Measurements from ENCODE around the gene SLC6A7.

DNA sequence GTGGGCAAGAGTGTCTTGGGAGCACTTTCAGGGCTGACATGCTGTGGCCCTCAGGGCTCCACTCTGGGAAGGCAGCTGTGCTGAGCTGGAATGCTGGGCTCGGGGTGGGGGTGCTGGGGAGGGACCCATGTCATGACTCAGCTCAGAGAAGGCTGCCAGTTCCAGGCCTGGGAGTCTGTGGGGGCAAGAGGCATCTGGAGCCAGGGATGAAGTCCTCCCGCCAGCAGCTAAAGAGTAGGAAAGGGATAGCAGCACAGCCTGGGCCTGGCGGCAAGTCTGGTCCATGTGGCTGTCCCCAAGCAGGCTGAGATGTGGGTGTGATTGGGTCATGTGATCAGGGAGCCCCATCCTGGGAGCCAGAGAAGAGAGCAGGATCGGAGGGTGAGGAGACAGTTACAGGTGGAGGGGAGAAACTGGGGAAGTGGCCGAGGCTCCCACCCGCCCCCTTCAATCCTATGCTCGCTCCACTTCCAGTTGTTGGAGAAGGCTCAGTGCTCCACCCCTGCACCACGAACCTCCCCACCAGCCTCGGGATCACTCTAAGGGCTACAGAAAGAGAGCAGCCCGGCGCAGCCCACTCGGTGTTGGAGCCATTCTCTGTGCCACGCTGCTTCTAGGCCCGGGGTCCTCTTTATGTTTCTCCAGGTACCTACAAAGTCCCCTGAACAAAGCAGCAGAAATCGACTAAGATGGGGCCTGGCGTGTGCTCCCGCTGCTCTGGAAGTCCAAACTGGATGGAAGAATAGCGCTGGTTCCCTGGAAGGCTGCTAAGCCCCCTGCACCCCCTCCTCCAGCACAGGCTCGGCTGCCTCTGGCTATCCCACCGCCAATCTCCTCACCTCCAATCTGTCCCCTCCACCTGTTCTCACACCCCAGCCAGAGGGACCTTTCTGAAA lies 46.3 kb upstream of the SLC6A7 start:
- TF ChIP-seq POLR2AphosphoS5 (IDR thresholded peaks at IDR 0.05) = peak in 2 of 4 donors; percentile 6 to 13
- no peak for TF ChIP-seq POLR2A (IDR thresholded peaks at IDR 0.05)
- no peak for TF ChIP-seq CTCF (IDR thresholded peaks at IDR 0.05)
- TF ChIP-seq EP300 (IDR thresholded peaks at IDR 0.05) = no peak

Measured in sigmoid colon (tissue), 4 donors.